ENCODE results near the gene VCAM1. TPM values are rescaled to one million over a fixed set of nuclear protein-coding genes. Genes with fewer than 3 reads are reported as not detected.
"Not testable (repeated sequence)": the region's sequence is repeated elsewhere in the genome, so short reads cannot be mapped to it uniquely, and the experiment has no call there.

VCAM1 gene
- total RNA-seq, 1 donor from 2014 or later = 19.1 TPM

DNA sequence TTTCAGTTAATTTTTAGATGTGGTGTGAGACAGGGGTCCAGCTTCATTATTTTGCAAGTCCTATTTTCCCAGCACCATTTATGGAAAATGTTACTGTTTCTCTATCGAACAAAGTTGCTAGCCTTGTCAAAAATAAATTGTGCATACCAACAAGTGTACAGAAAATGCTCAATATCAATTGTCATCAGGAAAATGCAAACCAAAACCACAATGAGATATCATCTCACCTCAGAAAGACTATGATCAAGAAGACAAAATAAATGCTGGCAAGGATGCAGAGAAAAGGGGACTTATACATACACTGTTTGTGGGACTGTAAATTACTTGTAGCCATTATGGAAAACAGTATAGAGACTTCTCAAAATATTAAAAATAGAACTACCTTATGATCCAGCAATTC lies 54.8 kb downstream of the VCAM1 start:
- no peak for DNase-seq (ENCODE audit: low spot score)

DNA sequence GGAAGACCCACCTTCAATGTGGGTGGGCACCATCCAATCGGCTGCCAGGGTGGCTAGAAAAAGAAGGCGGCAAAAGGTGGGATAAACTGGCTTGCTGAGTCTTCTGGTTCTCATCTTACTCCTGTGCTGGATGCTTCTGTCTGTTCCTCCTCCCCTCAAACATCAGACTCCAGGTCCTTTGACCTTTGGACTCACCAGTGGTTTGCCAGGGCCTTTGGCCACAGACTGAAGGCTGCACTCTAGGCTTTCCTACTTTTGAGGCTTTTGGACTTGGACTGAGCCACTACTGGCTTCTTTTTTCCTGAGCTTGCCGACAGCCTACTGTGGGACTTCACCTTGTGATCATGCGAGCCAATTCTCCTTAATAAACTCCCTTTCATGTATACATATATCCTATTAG lies 55.9 kb downstream of the VCAM1 start:
- DNase-seq (ENCODE audit: low spot score) = no peak

DNA sequence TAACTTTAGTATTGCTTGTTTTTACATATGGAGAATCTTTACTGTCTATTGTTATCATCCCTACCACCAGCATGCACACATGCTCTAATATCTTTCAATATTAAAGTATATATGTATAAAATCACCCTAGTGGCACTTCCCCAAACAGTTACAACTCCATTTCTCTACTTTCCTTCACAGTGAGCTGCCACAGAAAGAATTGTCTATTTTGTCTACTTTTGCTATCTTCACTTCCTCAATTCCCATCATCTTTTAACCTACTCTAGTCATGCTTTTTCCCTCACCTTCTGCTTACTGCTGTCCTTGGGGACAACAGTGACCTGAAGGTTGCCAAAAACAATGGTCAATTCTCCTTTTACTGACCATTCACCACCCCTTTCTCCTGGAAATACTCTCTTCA lies 59.2 kb downstream of the VCAM1 start:
- DNase-seq (ENCODE audit: low spot score) = no peak

DNA sequence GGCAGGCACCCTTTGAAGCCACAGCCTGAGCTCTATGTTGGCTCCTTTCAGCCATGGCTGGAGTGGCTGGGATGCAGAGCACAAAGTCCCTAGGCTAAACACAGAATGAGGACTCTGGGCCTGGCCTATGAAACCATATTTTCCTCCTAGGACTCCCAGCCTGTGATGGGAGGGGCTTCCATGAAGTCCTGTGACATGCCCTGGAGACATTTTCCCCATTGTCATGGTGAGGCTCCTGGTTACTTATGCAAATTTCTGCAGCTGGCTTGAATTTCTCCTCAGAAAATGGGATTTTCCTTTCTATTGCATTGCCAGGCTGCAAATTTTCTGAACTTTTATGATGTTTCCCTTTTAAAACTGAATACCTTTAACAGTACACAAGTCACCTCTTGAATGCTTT lies 61.3 kb downstream of the VCAM1 start:
- DNase-seq (ENCODE audit: low spot score) = no peak

DNA sequence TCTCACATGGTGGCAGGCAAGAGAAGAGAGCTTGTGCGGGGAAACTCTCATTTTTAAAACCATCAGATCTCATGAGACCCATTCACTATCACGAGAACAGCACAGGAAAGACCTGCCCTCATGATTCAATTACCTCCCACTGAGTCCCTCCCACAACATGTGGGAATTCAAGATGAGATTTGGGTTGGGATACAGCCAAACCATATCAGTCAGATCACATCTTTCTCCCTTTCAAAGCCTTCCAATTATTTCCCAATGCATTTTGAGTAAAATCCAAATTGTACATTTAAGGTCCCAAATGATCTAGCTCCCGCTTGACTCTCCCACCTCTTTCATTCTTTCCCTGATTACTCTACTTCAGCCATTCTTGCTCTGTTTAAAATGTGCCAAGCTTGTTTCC lies 62.2 kb downstream of the VCAM1 start:
- not testable (repeated sequence) for DNase-seq (ENCODE audit: low spot score)

DNA sequence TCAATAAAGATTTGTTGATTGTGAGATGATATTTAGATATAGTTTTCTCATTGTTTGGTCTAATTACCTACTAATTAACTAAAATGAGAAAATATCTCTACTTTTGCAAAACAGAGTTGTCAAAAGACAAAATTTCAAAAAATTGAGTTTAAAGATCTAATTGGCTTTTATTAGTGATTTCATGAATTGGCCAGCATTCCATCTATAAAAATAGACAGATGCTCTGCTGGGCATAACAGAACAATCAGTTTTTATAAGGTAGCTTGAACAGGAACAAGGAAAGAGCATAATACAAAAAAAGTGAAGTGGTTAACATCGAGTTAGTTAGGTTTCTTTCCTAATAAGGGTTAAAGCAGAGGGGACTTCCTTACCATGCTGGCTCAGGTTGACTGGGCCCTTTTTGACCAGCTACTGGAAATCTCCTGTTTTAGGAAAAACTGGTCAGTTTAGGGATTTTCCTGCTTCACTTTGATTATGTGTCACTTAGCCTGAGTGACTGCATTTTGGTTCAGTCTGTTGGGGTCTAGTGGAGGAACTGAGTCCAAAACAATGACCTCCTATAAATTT lies 63.0 kb downstream of the VCAM1 start:
- no peak for DNase-seq (ENCODE audit: low spot score)

DNA sequence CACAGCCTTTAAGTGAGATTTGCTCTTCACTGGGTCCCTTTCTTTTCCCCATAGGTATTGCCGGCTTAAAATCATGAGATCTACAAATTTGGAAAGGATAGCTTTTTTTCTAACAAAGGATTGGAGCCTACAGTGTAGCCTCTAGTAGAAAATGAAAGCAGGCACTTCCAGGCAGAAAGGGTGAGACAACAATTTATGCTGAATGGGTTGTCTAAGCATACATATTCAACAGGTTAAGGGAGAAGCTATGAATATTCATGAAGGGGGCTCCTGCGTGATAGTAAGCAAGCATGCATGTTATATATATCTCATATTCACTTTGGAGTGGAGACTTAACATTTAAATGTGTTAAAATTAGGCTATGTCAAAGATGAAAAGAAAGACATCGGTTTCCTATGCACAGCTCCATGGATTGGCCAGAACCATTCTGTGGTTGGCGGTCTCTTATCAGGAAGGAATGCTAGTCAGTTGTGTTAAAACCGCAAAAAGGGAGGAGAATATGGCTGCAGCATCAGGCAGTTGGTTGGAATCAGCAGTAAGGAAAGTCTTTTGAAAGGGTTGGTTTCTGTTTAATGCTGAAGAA lies 66.0 kb downstream of the VCAM1 start:
- no peak for DNase-seq (ENCODE audit: low spot score)

DNA sequence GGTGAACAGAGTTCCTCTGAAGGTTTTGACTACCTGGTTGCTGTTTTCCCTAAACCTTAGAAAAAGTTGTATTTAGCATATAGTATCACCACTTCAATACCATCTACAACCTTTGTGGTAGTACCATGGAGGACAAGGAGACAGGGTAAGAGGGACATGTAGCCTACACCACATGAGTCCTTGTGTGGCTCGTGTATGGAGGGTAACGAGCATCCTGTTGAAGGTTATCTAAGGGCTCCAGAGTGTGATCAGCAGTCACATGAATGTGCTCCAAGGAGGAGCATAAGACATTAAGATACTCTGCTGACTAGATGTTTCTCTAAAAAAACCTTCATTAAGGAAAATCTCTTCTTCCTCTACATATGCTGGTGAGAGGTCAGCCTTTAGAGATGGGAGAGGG lies 67.3 kb downstream of the VCAM1 start:
- DNase-seq (ENCODE audit: low spot score) = no peak

Other genes starting within 250 kb of the VCAM1 start
- gene GPR88, start 181.6 kb upstream of the VCAM1 start, total RNA-seq = 0.42 TPM
- 22.1 TPM for gene EXTL2, start 175.1 kb downstream of the VCAM1 start, total RNA-seq
- gene SLC30A7, start 176.3 kb downstream of the VCAM1 start, total RNA-seq = 38.8 TPM

Measured in ureter (tissue), 1 donor.